HG03039 (cell line): ENCODE data around the gene ANK2.

Experiments
- ATAC-seq: cut with Tn5 transposase; IDR thresholded peaks from one replicate; pipeline ENCODE4 v1.9.1; 2021; ENCODE audit warnings: mild to moderate bottlenecking, moderate library complexity; ENCODE audit not compliant: unreplicated experiment

The ANK2 gene

DNA sequence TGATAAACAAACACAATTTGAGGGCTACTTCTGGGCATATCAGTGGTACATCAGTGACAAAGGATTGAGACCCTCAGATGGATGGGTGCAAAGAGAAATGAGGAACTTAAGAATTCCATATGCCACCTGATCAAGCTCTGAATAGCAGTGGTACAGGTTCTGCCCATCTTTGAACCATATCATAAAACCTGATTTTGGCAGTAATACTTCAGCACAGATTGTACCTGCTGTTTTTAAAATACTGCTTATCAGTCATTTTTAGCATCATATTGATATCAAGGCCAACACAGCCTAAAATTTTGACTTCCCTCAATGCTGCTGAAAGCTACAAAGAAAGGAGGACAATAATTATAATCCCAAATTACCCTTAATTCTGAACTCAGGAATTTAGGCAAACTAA is 41.5 kb downstream of the ANK2 start:
- ATAC-seq: no peak

DNA sequence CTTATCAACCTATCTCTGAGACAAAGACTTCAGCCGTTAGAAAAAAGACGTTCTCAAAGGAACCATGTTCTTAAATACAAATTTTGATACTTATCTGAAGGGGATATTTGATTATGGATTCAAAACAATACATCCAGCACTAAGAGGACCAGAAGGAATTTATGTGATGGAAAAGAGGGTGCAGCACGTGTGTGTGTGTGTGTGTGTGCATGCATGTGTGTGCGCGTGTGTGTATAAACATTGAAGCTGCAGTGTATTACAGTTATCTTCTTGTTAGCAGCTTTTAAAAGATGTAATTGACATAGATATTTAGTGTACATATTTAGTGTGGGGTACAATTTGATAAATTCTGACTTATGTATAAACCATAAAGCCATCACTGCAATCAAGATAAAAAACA is 44.9 kb downstream of the ANK2 start:
- ATAC-seq: no peak

- no peak for ATAC-seq
Observed at GRCh38 chr4:113094802-113095201, 45.3 kb downstream of the ANK2 start.

- no peak for ATAC-seq
Observed at GRCh38 chr4:113101669-113102068, 52.2 kb downstream of the ANK2 start.

GRCh38 chr4:113103556-113103955 is 54.1 kb downstream of the ANK2 start:
- no peak for ATAC-seq

GRCh38 chr4:113106108-113106507 is 56.7 kb downstream of the ANK2 start:
- no peak for ATAC-seq

DNA sequence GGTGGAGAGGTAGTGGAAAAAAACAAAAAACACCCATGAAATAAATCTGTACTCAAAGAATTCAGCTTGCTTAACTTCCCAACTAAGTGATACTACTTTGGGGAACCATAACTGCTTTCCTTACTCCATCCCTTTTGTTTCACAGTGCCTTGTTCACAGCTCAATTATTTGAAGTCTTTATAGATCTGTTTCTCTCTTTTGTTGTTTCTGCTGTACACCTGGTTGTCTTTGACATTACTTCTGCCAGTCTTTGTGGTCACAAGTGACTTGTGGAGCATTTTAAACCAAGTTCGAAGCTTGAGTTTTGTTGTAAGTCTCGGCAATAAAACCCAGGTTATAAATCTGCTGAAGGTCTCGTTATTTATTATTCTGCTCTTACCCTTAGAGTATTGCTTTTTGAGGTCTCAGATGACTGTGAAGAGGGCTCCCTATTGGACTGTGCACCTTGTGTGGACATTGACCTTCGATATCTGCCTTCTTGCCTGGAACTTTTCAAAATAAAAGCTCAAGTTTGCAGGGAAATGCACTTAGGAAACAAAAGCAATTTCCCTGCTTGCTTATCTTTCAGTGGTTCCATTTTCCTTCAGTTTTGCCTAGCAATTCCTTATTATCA is 59.8 kb downstream of the ANK2 start:
- no peak for ATAC-seq

DNA sequence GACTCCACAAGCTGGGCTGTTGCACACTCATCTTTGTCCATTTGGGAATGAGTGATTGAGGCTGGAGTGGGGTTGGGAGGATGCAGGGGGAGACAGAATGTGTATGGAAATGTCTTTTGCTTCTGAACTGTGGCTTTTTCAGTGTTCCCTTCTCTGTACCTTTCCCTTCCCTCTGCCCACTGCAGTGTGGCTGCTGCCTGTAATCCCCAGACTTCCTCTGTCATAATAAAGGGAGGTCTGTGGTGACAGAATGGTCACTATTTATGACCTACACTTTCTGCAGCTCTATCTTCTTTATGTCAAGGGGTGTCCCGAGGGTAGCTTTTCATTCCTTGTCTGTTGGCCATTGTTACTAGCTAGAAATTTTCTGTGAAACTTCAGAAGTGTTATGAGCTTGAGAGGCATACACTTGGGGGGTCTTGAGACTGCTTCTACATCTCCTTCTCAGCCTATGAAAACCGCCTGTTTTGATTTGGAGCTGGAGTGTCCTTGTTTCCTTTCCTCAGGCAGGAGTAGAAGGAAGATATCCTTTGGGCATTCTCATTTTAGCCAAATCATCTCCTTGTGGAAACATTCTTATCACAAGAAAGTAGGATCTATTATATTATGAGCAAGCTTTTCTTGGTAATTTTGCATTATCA is 63.0 kb downstream of the ANK2 start:
- ATAC-seq: no peak

GRCh38 chr4:113113151-113113550 is 63.7 kb downstream of the ANK2 start:
- no peak for ATAC-seq

DNA sequence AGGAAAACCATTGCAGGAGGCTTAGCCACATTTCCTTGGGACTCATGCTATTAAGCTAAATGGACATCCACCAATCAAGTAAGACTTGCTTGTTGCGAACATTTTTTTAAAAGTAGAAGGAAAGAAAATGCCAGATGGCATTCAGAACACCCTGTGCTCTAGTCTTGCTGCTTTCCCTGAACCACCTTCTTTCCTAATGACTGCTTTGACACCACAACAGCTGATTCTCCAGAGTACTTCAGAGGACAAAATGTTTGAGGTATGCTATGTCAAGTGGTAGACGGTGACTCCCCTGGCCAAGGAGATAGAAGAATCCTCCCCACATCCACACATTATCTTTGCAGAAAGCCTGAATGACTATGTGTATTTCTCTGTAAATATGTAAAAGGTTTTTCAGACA is 65.4 kb downstream of the ANK2 start:
- no peak for ATAC-seq

DNA sequence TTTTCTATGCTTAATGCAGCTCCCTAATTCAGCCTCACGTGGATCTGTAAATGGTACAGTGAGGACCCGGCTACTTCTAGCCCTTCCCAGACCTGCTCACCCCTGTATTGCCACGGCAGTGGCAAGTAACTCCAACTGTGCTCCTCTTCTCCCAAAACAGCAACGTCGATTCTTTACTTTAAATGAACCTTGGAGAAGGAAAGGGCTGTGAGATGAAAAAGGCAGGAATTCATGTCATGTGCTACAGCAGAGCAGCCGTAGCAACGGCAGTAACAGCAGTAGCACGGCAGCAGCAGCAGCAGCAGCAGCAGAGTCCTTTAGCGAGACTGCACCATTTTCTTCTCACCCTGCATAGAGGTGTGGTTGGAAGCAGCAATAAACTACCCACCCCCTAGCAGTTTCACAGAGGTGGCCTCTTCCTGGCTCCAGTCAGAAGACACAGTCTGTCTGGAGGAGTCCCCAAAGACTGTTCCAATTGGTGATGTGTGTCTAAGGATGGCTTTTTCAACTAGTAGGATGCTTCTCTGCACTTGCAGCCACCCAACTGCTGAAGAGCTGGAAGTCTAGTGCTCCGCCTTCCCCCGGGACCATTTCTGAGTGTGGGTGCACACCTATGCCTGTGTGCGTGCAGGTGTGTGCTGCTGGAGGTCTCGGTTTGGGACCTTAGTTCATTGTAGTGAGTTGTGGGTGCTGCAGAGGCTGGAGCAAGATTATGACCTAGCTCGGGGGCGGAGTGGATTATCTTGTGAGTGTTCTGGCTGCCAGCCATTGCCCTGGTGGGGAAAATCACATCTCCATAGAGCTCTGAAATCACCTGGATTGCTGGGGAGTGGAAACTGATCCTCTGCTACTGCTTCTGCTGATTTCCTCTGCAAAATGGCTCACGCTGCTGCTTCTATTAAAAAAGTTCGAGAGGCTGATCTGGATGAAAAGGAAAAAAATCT is 67.2 kb downstream of the ANK2 start:
- ATAC-seq: no peak

- no peak for ATAC-seq
Observed at GRCh38 chr4:113117358-113117702, 67.9 kb downstream of the ANK2 start.

GRCh38 chr4:113122066-113122465 is 72.6 kb downstream of the ANK2 start:
- ATAC-seq: no peak

- no peak for ATAC-seq
Observed at GRCh38 chr4:113125418-113125817, 76.0 kb downstream of the ANK2 start.

DNA sequence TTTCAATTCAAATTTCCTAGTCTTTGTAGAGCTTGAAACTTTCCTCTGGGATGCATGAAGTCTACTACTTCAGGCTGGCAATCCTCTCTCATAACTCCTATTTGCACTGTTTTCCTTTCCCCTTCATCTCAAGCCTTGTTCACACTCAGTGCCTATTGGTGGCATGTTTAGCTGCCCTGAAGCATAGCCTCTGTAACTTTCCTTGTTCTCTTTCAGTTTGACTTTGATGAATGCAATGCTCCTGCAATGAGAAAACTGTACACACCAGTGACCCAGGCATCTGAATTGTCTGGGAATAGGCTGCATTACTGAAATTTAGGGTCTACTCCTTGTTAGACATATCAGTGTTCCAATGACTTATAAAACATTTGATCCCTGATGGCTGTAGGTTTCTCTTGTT is 81.7 kb downstream of the ANK2 start:
- no peak for ATAC-seq

- no peak for ATAC-seq
Observed at GRCh38 chr4:113131621-113132020, 82.2 kb downstream of the ANK2 start.

DNA sequence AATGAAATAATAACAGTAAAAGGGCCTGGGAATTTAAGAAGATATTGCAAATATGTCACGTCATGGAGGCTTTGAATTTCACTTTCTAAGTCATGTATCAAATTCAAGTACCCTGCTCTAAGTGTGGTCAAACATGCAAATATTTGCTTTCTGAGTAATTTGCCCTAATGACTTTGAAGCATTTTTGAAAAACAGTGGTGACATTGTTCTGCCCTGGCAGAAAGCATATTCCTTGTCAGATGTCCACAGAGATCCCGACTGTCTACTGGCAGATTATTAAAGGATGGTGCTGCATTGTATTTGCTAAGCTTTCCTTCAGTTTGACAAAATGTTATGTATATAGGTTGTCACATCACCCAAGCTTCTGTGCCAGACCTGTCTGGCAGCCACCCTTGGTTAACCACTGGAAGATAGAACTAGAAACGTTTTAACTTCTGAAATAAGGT is 92.5 kb downstream of the ANK2 start:
- ATAC-seq: peak; percentile 53

DNA sequence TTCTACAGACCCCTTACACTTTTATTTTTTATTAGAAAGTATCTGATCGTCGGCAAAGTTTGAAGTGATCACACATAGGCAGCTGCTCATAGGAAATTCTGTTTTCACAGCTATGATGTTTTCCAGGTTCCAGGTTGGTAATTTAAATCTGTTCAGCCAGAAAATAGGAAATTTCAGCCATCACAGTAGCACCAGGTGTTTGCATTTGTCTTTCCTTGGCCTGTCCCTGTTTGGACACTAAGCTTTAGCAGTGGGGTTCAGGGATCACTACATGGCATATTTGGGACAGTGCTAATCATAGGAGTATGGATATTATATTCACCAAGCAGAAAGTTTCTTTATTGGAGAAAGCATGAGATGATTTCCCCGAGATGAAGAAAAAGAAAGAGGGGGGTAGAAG is 92.9 kb downstream of the ANK2 start:
- ATAC-seq: no peak

DNA sequence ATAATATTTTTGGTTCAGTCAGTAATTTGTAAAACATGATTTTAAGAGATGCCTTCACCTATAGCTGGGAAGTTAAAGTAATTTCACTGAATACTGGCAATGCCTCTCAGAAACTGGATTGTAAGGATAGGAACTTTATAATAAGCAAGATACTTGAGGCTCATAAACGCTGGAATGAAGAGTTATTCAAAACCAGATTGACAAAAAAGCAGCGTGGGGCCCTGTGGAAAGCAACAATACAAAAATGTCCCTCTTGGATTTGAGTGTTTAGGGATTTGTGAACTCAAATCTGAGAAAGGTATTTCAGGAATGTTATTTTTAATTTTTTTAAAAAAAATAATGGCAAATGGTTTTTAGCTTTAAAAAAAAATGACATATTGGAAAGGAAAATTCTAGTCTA is 94.6 kb downstream of the ANK2 start:
- no peak for ATAC-seq

- no peak for ATAC-seq
Observed at GRCh38 chr4:113145147-113145518, 95.7 kb downstream of the ANK2 start.

DNA sequence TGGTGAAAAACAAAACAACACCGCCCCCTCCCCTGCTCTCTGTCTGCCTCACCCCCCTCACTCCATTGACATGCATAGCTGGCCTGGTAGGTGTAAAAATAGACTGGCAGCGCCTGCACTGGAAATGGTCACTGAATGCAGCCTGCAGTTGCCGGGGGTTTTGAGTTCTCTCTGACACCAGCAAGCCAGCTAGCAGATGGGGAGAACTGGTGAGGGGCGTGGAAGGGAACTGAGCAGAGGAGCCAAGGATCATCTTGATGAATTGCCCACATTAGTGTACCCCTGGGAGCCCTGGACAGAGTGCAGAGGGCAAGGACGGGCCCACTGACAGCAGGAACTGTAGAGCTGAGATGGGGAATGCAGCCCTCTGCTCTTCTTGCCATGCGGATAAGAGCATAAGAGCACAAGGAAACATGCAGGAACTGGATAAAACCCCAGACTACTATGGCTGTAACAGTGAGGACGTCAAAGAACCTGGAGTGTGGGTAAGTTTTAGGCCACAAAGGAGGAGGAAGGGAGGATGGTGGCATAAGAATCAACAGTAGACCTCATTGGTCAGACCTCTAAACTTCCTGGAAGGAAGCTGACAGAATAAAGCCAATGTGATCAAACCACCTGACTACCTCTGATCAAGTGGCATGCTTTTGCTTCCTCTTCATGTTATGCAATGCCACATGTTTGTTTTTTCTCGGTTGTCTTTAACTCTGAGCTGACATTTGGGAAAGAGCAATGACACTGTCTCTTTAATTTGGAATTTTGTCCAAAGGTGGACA is 96.3 kb downstream of the ANK2 start:
- ATAC-seq: no peak
